GM12878 (cell line): ENCODE results near the gene TM9SF2. TPM values are rescaled to one million over a fixed set of nuclear protein-coding genes. Genes with fewer than 3 reads are reported as not detected.
A peak's percentile ranks its signal among the peaks of the same experiment; 100 is the strongest.
"Not testable (repeated sequence)": the region's sequence is repeated elsewhere in the genome, so short reads cannot be mapped to it uniquely, and the experiment has no call there.

Experiments
- ATAC-seq: fragments of 200-7000 bp; cut with Tn5 transposase; 3 replicates; pipeline ENCODE4 v1.9.1; 2020; ENCODE audit warnings: mild to moderate bottlenecking, moderate library complexity
- BruUV-seq: library from RNA; stranded (reverse); fragments of 400-500 nt; replicated peaks from 2 replicates; lab custom pipeline; 2021; lab: Mats Ljungman, UMichigan
- CTCF ChIA-PET: fragments of 300-600 bp; sonication (Branson Sonifier 250); formaldehyde crosslinking; extraction: SDS; loops from one replicate; lab custom pipeline; 2021; ENCODE audit warnings: inconsistent platforms; lab: Yijun Ruan, JAX
- POLR2A ChIA-PET: fragments of 350-600 bp; formaldehyde crosslinking; extraction: SDS; loops from one replicate; lab custom pipeline; 2021; ENCODE audit warnings: inconsistent platforms; lab: Charles Lee
- RAD21 ChIA-PET: fragments of 300-600 bp; sonication (Branson Sonifier 250); formaldehyde crosslinking; loops from one replicate; lab custom pipeline; 2023; ENCODE audit warnings: antibody characterized with exemption; ENCODE audit not compliant: unreplicated experiment; lab: Charles Lee
- SMC1A ChIA-PET: fragments of 300-600 bp; sonication (Branson Sonifier 250); formaldehyde crosslinking; loops from one replicate; lab custom pipeline; 2023; ENCODE audit not compliant: unreplicated experiment, uncharacterized antibody; lab: Charles Lee
- DNase-seq: peaks from one replicate; pipeline ENCODE4 v3.0.0-alpha.2; 2011; ENCODE audit warnings: low read depth, low spot score
- FAIRE-seq: peaks from 3 replicates; lab custom pipeline; 2011; peaks lifted over from hg19 to GRCh38; lab: Jason Lieb, UNC
- H2AFZ ChIP-seq: 2 replicates; pipeline ENCODE4 v1.6.0; 2011; ENCODE audit warnings: low read depth, low read length, control low read depth; ENCODE audit not compliant: control insufficient read depth
- H3K27ac ChIP-seq: 2 replicates; pipeline ENCODE4 v1.5.1; 2011; ENCODE audit warnings: control low read depth; ENCODE audit not compliant: control insufficient read depth, insufficient read depth
- H3K27me3 ChIP-seq, 2 experiments: replicated peaks in 1 of 2; 2 replicates each; pipeline versions ENCODE4 v1.6.0 to v1.6.1; 2011; ENCODE audit warnings: low read length in 1 of 2; ENCODE audit not compliant: control insufficient read depth in 2 of 2, insufficient read depth in 2 of 2
- H3K36me3 ChIP-seq, 2 experiments: 2 replicates each; pipeline ENCODE4 v1.5.1; 2011; ENCODE audit warnings: low read length in 1 of 2; ENCODE audit not compliant: control insufficient read depth in 2 of 2, insufficient read depth in 2 of 2
- H3K4me1 ChIP-seq: 2 replicates; pipeline ENCODE4 v1.6.1; 2011; ENCODE audit warnings: mild to moderate bottlenecking, low read length, moderate library complexity, mixed read lengths; ENCODE audit not compliant: control insufficient read depth, insufficient read depth
- H3K4me2 ChIP-seq: 2 replicates; pipeline ENCODE4 v1.6.0; 2011; ENCODE audit warnings: control low read depth; ENCODE audit not compliant: control insufficient read depth, insufficient read depth
- H3K4me3 ChIP-seq: fragments of 200-600 bp; sonication (generic); 2 replicates; pipeline ENCODE4 v1.5.1; 2016
- H3K79me2 ChIP-seq: 2 replicates; pipeline ENCODE4 v1.6.0; 2011; ENCODE audit warnings: low read length; ENCODE audit not compliant: control insufficient read depth, insufficient read depth
- H3K9ac ChIP-seq: 2 replicates; pipeline ENCODE4 v1.8.0; 2011; ENCODE audit warnings: low read length, control low read depth, mixed read lengths; ENCODE audit not compliant: control insufficient read depth, insufficient read depth
- H3K9me3 ChIP-seq: replicated peaks from 3 replicates; pipeline ENCODE4 v1.5.1; 2011; ENCODE audit warnings: mild to moderate bottlenecking, low read length; ENCODE audit not compliant: control insufficient read depth, insufficient read depth
- H4K20me1 ChIP-seq: 2 replicates; pipeline ENCODE4 v1.6.0; 2011; ENCODE audit not compliant: control insufficient read depth, insufficient read depth
- FOS ChIP-seq: IDR thresholded peaks from 3 replicates; pipeline ENCODE4 v1.6.1; 2011; ENCODE audit warnings: borderline replicate concordance; ENCODE audit not compliant: insufficient read length; ENCODE audit errors: extremely low read depth
- POLR2A ChIP-seq: IDR thresholded peaks from 2 replicates; pipeline ENCODE4 v1.6.1; 2011; ENCODE audit warnings: low read depth, mild to moderate bottlenecking, low read length
- WGBS: methylation state at CpG from one replicate; pipeline ENCODE4 v1.1.6; 2016; ENCODE audit warnings: low lambda C conversion rate; ENCODE audit not compliant: insufficient replicate concordance, insufficient coverage; ENCODE audit errors: missing lambda C conversion rate; 5-methylcytosine and 5-hydroxymethylcytosine counted together
- in situ Hi-C: fragments of 300-500 bp; cut with MboI; formaldehyde crosslinking; loops from 9 replicates; pipeline ENCODE4 v1.14.3; 2018; ENCODE audit warnings: mixed read lengths
- intact Hi-C: fragments of 100-400 bp; cut with micrococcal nuclease; formaldehyde crosslinking; loops from one replicate; pipeline ENCODE4 v1.14.2; 2022; ENCODE audit not compliant: unreplicated experiment
- polyA plus RNA-seq, 11 experiments: library from polyadenylated mRNA; depleted of rRNA in 4 of 11; unstranded in 6 of 11; stranded (reverse) in 5 of 11; fragments of >200 nt; fragmentation: Nextera tagmentation in 4 of 11; fragmentation: Illumina TruSeq in 1 of 11; extraction: Ambion mirVana in 4 of 11; extraction: Trizol in 1 of 11; gene quantifications; 1 replicate in 1 of 11; 2 replicates in 10 of 11; pipeline versions ENCODE4 v1.2.1 to v1.2.3, GENCODE V29; 2011 to 2016; ENCODE audit warnings: inconsistent platforms in 2 of 11, missing spikeins in 2 of 11, low read depth in 1 of 11
- total RNA-seq, 4 experiments: library from RNA; depleted of rRNA in 3 of 4; stranded (reverse); fragments of >200 nt in 3 of 4; fragmentation: Illumina TruSeq in 1 of 4; extraction: Trizol in 1 of 4; gene quantifications; 2 replicates each; pipeline versions ENCODE4 v1.2.1 to v1.2.3, GENCODE V29; 2013 to 2021

TM9SF2 gene
- total and polyA plus RNA-seq, 10 of the 15 experiments (the other 5 are each of a cell fraction or from before 2014, with no cell fraction given) = 34.6 to 128 (median 79.2) TPM

- Histone ChIP-seq H3K4me3 (no peak overlapping the region), H3K4me1 (no peaks in the 10 kb centered on the region), H3K9me3 (no peaks in the 10 kb centered on the region; the same call in 2 of the 3 replicates), H3K79me2 (no peaks in the 10 kb centered on the region), H3K36me3 (peaks cover 4 to 7% of the 10 kb centered on the region in 2 experiments), H3K27ac (no peak overlapping the region), H3K9ac (no peak overlapping the region), H2AFZ (no peak overlapping the region), H3K27me3 (no peaks in the 10 kb centered on the region), H3K4me2 (no peak overlapping the region), H4K20me1 (no peaks in the 10 kb centered on the region)
- BruUV-seq = no TSS peak
- SMC1A ChIA-PET = no interaction called here
- CTCF ChIA-PET = interaction anchor here (0.6 kb wide), 1 partner anchor 292 kb away, joined by 3 read pairs; no protein-coding TSS in a partner anchor
- POLR2A ChIA-PET = no interaction called here
- TF ChIP-seq FOS = no peak
- peak; percentile 37; the same call in 1 of the 2 replicates for TF ChIP-seq POLR2A
- no peak for ATAC-seq
- DNase-seq = no peak
- no peak for FAIRE-seq
- in situ Hi-C loops (no loop called here), intact Hi-C loops (no loop called here)
- RAD21 ChIA-PET = no interaction called here
- 72% methylated on average over 36 of the region's 37 CpGs for WGBS
These were observed 65.1 kb downstream of the TM9SF2 start for GRCh38 chr13:99566125-99567083.

- ATAC-seq, H3K9ac ChIP-seq, H3K27ac ChIP-seq, SMC1A ChIA-PET, intact Hi-C loops, H3K79me2 ChIP-seq, H4K20me1 ChIP-seq, H3K9me3 ChIP-seq, POLR2A ChIA-PET, H3K36me3 ChIP-seq, H2AFZ ChIP-seq, in situ Hi-C loops, H3K27me3 ChIP-seq, H3K4me2 ChIP-seq, FAIRE-seq, DNase-seq, BruUV-seq, CTCF ChIA-PET, RAD21 ChIA-PET, H3K4me1 ChIP-seq, H3K4me3 ChIP-seq: not testable (repeated sequence)
- 78% methylated on average over 6 of the region's 6 CpGs for WGBS
These were observed 67.6 kb downstream of the TM9SF2 start for GRCh38 chr13:99568901-99569300.
